ENCODE measurements around the gene DAND5.

DNA sequence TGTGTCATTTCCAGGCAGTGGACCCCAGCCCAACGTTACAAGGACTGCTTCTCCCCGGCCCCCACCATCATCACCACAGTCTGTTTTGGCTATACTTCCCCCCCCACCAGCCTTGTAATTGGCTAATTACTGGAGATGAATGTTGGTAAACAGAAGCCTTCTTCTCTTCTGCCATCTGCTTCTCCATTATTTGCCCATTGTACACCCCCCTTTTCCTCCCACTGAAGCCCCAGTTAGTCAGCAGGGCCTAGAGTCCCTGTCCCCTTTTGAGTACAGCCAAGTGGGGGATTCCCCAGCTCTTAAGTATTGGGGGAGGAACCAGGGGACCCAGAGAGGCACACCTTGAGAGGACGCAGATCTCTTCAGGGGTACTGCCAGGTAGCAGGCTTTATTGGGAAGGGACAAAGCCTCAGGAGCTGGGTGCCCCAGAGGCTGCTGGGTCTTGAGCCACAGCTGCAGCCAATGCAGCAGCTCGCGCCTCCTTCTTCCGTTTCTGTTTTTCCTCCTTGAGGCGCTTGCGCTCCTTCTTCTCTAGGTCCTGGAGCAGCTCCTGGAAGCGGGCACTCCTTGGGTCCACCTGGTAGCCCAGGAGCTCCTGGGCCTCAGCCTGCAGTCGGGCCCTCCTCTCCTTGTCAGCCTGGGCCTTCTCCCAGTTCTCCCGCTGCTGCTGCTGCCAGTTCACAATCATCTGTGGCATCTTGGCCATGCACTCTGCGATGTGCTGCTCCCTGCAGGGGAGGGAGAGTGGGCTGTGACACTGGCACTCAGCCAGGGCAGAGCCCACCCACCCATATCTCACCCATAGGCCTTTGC is 15.4 kb upstream of the DAND5 start:
- TF ChIP-seq, protein P1, sequence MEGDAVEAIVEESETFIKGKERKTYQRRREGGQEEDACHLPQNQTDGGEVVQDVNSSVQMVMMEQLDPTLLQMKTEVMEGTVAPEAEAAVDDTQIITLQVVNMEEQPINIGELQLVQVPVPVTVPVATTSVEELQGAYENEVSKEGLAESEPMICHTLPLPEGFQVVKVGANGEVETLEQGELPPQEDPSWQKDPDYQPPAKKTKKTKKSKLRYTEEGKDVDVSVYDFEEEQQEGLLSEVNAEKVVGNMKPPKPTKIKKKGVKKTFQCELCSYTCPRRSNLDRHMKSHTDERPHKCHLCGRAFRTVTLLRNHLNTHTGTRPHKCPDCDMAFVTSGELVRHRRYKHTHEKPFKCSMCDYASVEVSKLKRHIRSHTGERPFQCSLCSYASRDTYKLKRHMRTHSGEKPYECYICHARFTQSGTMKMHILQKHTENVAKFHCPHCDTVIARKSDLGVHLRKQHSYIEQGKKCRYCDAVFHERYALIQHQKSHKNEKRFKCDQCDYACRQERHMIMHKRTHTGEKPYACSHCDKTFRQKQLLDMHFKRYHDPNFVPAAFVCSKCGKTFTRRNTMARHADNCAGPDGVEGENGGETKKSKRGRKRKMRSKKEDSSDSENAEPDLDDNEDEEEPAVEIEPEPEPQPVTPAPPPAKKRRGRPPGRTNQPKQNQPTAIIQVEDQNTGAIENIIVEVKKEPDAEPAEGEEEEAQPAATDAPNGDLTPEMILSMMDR (IDR thresholded peaks at IDR 0.05) = no peak
- TF ChIP-seq POLR2A (IDR thresholded peaks at IDR 0.05) (no peak), EP300 (IDR thresholded peaks at IDR 0.05) (no peak)

All from ovary (tissue), 3 donors.